Uterus (tissue), 2 donors: ENCODE measurements around the gene C19orf33.

Source experiments
- POLR2A ChIP-seq, 2 donors: fragments of 450-650 bp; IDR thresholded peaks; one replicate each; pipeline ENCODE4 v1.6.1; 2016; ENCODE audit warnings: antibody characterized with exemption in 2 of 2, mild to moderate bottlenecking in 1 of 2, moderate library complexity in 1 of 2
- TF ChIP-seq, protein P1 (sequence below), 4 experiments: fragments of 200-600 bp in 2 of 4; fragments of 450-650 bp in 2 of 4; sonication (generic) in 2 of 4; IDR thresholded peaks; one replicate each; pipeline ENCODE4 v1.5.1; 2016 to 2019; ENCODE audit warnings: antibody characterized with exemption in 4 of 4, mild to moderate bottlenecking in 2 of 4, moderate library complexity in 1 of 4

DNA sequence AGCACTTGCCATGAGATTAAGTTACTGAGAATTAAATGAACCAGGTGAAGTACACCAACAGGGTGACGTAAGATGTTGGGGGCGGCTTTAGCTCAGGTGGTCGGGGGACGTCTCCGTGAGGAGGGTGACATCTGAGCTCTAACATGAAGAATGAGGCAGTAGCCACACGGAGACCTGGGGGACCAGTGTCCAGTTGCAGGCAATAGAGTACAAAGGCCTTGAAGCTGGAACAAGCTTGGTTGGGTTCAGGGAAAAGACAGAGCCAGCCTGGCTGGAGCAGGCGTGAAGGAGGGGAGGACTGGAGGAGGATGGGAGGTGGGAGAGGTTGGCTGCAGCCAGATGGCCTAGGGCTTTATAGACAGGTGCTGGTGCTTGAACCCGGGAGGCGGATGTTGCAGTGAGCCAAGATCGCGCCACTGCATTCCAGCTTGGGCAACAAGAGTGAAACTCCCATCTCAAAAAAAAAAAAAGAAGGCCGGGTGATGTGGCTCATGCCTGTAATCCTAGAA, 38.1 kb upstream of the C19orf33 start:
- TF ChIP-seq, protein P1, sequence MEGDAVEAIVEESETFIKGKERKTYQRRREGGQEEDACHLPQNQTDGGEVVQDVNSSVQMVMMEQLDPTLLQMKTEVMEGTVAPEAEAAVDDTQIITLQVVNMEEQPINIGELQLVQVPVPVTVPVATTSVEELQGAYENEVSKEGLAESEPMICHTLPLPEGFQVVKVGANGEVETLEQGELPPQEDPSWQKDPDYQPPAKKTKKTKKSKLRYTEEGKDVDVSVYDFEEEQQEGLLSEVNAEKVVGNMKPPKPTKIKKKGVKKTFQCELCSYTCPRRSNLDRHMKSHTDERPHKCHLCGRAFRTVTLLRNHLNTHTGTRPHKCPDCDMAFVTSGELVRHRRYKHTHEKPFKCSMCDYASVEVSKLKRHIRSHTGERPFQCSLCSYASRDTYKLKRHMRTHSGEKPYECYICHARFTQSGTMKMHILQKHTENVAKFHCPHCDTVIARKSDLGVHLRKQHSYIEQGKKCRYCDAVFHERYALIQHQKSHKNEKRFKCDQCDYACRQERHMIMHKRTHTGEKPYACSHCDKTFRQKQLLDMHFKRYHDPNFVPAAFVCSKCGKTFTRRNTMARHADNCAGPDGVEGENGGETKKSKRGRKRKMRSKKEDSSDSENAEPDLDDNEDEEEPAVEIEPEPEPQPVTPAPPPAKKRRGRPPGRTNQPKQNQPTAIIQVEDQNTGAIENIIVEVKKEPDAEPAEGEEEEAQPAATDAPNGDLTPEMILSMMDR (IDR thresholded peaks at IDR 0.05): no peak
- no peak for TF ChIP-seq POLR2A (IDR thresholded peaks at IDR 0.05)
